ENCODE measurements around the gene KDM4D. TPM values are rescaled to one million over a fixed set of nuclear protein-coding genes. Genes with fewer than 3 reads are reported as not detected.

KDM4D gene
- total and polyA plus RNA-seq, 9 of the 15 experiments (the other 6 are each of a cell fraction or from before 2014, with no cell fraction given) = 0.34 to 1.1 (median 0.50) TPM

DNA sequence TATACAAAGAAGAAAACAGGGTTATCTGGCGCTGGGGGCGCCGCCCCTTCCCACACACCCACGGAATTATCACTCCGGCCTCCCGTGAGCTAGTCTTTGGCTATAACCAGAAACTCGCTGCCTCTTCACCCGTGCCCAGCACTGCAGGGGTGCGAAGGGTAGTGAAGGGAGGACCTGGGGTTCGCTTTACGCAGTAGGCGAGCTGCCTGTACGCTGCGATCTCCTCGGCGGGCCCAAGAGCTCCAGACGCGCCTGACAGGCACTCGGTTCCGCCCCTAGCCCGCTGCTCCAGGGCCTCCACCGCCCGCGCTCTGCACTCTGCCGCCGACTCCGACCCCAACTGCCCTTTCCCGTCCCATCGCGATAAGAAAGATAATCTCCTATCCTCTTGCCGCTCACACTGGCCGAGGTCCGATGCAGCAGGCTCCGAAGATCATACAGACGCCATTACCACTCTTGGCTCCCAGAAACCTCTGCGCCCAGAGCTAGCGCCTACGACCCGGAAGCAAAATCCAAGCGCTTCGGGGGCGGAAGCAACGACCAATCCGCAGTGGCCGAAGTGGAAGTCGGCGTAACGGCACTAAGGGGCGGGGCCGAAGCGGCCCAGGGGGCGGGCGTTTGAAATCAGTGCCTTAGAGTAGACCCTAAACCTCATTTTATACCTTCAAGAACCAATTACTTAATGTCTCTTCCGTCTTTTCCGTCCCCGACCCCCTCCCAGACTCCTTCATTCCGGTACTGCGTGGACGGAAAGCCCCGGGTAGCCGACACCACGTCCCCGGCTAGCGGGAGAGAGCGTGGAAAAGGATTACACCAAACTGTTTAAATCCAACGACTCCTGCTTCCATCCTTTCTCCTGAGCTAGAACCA, at the start of gene KDM4D, which contains the start of gene CWC15 (continued):
- TF ChIP-seq, protein P1, sequence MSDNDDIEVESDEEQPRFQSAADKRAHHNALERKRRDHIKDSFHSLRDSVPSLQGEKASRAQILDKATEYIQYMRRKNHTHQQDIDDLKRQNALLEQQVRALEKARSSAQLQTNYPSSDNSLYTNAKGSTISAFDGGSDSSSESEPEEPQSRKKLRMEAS (CRISPR knock-in tag; IDR thresholded peaks at IDR 0.05) = peak; percentile 56; the same call in 1 of the 2 replicates
- no peak for TF ChIP-seq COPS2 (conservative IDR thresholded peaks at IDR 0.05)
- TF ChIP-seq, protein P2, sequence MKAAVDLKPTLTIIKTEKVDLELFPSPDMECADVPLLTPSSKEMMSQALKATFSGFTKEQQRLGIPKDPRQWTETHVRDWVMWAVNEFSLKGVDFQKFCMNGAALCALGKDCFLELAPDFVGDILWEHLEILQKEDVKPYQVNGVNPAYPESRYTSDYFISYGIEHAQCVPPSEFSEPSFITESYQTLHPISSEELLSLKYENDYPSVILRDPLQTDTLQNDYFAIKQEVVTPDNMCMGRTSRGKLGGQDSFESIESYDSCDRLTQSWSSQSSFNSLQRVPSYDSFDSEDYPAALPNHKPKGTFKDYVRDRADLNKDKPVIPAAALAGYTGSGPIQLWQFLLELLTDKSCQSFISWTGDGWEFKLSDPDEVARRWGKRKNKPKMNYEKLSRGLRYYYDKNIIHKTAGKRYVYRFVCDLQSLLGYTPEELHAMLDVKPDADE (conservative IDR thresholded peaks at IDR 0.05; ENCODE audit: control insufficient read depth, low read depth, low read length) = no peak
- TF ChIP-seq, protein P3, sequence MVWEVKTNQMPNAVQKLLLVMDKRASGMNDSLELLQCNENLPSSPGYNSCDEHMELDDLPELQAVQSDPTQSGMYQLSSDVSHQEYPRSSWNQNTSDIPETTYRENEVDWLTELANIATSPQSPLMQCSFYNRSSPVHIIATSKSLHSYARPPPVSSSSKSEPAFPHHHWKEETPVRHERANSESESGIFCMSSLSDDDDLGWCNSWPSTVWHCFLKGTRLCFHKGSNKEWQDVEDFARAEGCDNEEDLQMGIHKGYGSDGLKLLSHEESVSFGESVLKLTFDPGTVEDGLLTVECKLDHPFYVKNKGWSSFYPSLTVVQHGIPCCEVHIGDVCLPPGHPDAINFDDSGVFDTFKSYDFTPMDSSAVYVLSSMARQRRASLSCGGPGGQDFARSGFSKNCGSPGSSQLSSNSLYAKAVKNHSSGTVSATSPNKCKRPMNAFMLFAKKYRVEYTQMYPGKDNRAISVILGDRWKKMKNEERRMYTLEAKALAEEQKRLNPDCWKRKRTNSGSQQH (CRISPR knock-in tag; IDR thresholded peaks at IDR 0.05) = no peak
- TF ChIP-seq, protein P4, sequence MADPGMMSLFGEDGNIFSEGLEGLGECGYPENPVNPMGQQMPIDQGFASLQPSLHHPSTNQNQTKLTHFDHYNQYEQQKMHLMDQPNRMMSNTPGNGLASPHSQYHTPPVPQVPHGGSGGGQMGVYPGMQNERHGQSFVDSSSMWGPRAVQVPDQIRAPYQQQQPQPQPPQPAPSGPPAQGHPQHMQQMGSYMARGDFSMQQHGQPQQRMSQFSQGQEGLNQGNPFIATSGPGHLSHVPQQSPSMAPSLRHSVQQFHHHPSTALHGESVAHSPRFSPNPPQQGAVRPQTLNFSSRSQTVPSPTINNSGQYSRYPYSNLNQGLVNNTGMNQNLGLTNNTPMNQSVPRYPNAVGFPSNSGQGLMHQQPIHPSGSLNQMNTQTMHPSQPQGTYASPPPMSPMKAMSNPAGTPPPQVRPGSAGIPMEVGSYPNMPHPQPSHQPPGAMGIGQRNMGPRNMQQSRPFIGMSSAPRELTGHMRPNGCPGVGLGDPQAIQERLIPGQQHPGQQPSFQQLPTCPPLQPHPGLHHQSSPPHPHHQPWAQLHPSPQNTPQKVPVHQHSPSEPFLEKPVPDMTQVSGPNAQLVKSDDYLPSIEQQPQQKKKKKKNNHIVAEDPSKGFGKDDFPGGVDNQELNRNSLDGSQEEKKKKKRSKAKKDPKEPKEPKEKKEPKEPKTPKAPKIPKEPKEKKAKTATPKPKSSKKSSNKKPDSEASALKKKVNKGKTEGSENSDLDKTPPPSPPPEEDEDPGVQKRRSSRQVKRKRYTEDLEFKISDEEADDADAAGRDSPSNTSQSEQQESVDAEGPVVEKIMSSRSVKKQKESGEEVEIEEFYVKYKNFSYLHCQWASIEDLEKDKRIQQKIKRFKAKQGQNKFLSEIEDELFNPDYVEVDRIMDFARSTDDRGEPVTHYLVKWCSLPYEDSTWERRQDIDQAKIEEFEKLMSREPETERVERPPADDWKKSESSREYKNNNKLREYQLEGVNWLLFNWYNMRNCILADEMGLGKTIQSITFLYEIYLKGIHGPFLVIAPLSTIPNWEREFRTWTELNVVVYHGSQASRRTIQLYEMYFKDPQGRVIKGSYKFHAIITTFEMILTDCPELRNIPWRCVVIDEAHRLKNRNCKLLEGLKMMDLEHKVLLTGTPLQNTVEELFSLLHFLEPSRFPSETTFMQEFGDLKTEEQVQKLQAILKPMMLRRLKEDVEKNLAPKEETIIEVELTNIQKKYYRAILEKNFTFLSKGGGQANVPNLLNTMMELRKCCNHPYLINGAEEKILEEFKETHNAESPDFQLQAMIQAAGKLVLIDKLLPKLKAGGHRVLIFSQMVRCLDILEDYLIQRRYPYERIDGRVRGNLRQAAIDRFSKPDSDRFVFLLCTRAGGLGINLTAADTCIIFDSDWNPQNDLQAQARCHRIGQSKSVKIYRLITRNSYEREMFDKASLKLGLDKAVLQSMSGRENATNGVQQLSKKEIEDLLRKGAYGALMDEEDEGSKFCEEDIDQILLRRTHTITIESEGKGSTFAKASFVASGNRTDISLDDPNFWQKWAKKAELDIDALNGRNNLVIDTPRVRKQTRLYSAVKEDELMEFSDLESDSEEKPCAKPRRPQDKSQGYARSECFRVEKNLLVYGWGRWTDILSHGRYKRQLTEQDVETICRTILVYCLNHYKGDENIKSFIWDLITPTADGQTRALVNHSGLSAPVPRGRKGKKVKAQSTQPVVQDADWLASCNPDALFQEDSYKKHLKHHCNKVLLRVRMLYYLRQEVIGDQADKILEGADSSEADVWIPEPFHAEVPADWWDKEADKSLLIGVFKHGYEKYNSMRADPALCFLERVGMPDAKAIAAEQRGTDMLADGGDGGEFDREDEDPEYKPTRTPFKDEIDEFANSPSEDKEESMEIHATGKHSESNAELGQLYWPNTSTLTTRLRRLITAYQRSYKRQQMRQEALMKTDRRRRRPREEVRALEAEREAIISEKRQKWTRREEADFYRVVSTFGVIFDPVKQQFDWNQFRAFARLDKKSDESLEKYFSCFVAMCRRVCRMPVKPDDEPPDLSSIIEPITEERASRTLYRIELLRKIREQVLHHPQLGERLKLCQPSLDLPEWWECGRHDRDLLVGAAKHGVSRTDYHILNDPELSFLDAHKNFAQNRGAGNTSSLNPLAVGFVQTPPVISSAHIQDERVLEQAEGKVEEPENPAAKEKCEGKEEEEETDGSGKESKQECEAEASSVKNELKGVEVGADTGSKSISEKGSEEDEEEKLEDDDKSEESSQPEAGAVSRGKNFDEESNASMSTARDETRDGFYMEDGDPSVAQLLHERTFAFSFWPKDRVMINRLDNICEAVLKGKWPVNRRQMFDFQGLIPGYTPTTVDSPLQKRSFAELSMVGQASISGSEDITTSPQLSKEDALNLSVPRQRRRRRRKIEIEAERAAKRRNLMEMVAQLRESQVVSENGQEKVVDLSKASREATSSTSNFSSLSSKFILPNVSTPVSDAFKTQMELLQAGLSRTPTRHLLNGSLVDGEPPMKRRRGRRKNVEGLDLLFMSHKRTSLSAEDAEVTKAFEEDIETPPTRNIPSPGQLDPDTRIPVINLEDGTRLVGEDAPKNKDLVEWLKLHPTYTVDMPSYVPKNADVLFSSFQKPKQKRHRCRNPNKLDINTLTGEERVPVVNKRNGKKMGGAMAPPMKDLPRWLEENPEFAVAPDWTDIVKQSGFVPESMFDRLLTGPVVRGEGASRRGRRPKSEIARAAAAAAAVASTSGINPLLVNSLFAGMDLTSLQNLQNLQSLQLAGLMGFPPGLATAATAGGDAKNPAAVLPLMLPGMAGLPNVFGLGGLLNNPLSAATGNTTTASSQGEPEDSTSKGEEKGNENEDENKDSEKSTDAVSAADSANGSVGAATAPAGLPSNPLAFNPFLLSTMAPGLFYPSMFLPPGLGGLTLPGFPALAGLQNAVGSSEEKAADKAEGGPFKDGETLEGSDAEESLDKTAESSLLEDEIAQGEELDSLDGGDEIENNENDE (IDR thresholded peaks at IDR 0.05; ENCODE audit: low read depth, low read length) = no peak
- TF ChIP-seq RAD21 (CRISPR knock-in tag; conservative IDR thresholded peaks at IDR 0.05 in 1 of 2, IDR thresholded peaks at IDR 0.05 in 1 of 2) = no peak
- no peak for TF ChIP-seq RBM17 (IDR thresholded peaks at IDR 0.05; ENCODE audit: borderline replicate concordance, low read depth, low read length)
- no peak for TF ChIP-seq ZNF175 (CRISPR knock-in tag; IDR thresholded peaks at IDR 0.05; ENCODE audit: low read depth)
- TF ChIP-seq RNF2 (IDR thresholded peaks at IDR 0.05) = no peak
- no peak for TF ChIP-seq IFI16 (CRISPR knock-in tag; IDR thresholded peaks at IDR 0.05)

Measured in K562 (cell line).